GM21737 (cell line): ENCODE results near the gene RPS28.
"Not testable (repeated sequence)": the region's sequence is repeated elsewhere in the genome, so short reads cannot be mapped to it uniquely, and the experiment has no call there.

Experiments
- ATAC-seq: cut with Tn5 transposase; IDR thresholded peaks from one replicate; pipeline ENCODE4 v1.9.1; 2021; ENCODE audit warnings: mild to moderate bottlenecking, moderate library complexity; ENCODE audit not compliant: unreplicated experiment

RPS28 gene

GRCh38 chr19:8321067-8321985 lies at the start of gene RPS28, which contains the start of gene NDUFA7:
Gene RPS28 (plus strand): TSS chr19:8321496. CDS start chr19:8321531, 35 bp downstream.
Gene NDUFA7 (minus strand): TSS chr19:8321375. CDS start chr19:8321358, 17 bp downstream.
- ATAC-seq = peak; percentile 85

GRCh38 chr19:8276508-8276907 lies 44.8 kb upstream of the RPS28 start:
- ATAC-seq = not testable (repeated sequence)

GRCh38 chr19:8291337-8291736 lies 30.0 kb upstream of the RPS28 start:
- ATAC-seq = not testable (repeated sequence)

- no peak for ATAC-seq
Observed at GRCh38 chr19:8302357-8302691, 19.0 kb upstream of the RPS28 start.

GRCh38 chr19:8302734-8303133 lies 18.6 kb upstream of the RPS28 start:
- no peak for ATAC-seq

- ATAC-seq = no peak
Observed at GRCh38 chr19:8304841-8305621, 16.3 kb upstream of the RPS28 start.

- ATAC-seq = no peak
Observed at GRCh38 chr19:8305798-8306197, 15.5 kb upstream of the RPS28 start.

GRCh38 chr19:8306235-8307054 lies 14.9 kb upstream of the RPS28 start:
- no peak for ATAC-seq

- ATAC-seq = no peak
Observed at GRCh38 chr19:8307400-8307964, 13.8 kb upstream of the RPS28 start.

- ATAC-seq = peak; percentile 76
Observed at GRCh38 chr19:8307965-8308866, 13.1 kb upstream of the RPS28 start, which contains the start of gene CD320. Gene CD320 (minus strand): TSS chr19:8308358. CDS start chr19:8308290, 68 bp downstream.

- no peak for ATAC-seq
Observed at GRCh38 chr19:8308891-8309291, 12.4 kb upstream of the RPS28 start.

- ATAC-seq = no peak
Observed at GRCh38 chr19:8310342-8311055, 10.8 kb upstream of the RPS28 start.

GRCh38 chr19:8311461-8312260 lies 9.6 kb upstream of the RPS28 start:
- no peak for ATAC-seq

GRCh38 chr19:8314981-8315640 lies 6.2 kb upstream of the RPS28 start:
- not testable (repeated sequence) for ATAC-seq

GRCh38 chr19:8316351-8317125 lies 4.8 kb upstream of the RPS28 start:
- ATAC-seq = no peak

GRCh38 chr19:8318835-8319234 lies 2.5 kb upstream of the RPS28 start:
- not testable (repeated sequence) for ATAC-seq
